Muscle layer of duodenum (tissue), 2 donors: Measurements from ENCODE around the gene ERP29.

Source experiments
- H3K27ac ChIP-seq: one replicate; pipeline ENCODE4 v1.7.0; 2013; ENCODE audit warnings: mild to moderate bottlenecking, low read length
- H3K27me3 ChIP-seq: one replicate; pipeline ENCODE4 v1.7.0; 2013; ENCODE audit warnings: low read depth, mild to moderate bottlenecking, control low read depth, low read length
- H3K36me3 ChIP-seq, 2 donors: one replicate each; pipeline ENCODE4 v1.7.0; 2013; ENCODE audit warnings: low read length in 2 of 2, control low read depth in 1 of 2, mild to moderate bottlenecking in 1 of 2; ENCODE audit not compliant: insufficient read depth in 2 of 2, control insufficient read depth in 1 of 2
- H3K4me1 ChIP-seq, 2 donors: one replicate each; pipeline ENCODE4 v1.7.0; 2013; ENCODE audit warnings: low read length in 2 of 2, mild to moderate bottlenecking in 2 of 2, control low read depth in 1 of 2, moderate library complexity in 1 of 2; ENCODE audit not compliant: insufficient read depth in 2 of 2, control insufficient read depth in 1 of 2
- H3K4me3 ChIP-seq, 2 donors: one replicate each; pipeline ENCODE4 v1.7.0; 2013; ENCODE audit warnings: low read length in 2 of 2, low read depth in 1 of 2, mild to moderate bottlenecking in 1 of 2
- H3K9me3 ChIP-seq, 2 donors: one replicate each; pipeline ENCODE4 v1.7.0; 2013; ENCODE audit warnings: low read length in 2 of 2, control low read depth in 1 of 2, mild to moderate bottlenecking in 1 of 2; ENCODE audit not compliant: control insufficient read depth in 1 of 2
- donor health status: healthy.

Gene ERP29

DNA sequence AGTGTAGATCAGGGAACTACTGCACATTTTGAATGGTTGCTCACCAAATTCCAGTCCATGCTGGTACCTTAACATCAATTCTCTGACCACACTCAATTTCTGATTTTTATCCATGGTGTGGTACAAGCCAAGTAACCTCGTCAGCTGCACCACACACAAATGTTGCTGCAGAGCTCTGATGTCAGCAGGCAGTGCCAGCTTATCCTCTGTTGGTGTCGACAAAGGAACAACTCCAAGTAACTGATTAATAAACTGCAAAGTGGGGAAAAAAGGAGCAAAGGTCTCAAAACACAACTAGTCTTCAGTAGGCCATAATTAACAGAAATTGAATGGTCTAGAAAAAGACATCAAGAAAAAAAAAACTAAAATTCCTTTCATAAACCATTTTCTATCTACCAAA, 47.9 kb downstream of the ERP29 start:
- Histone ChIP-seq H3K9me3 (no peaks in the 10 kb centered on the region), H3K4me1 (no peaks in the 10 kb centered on the region), H3K27ac (no peak overlapping the region), H3K27me3 (no peaks in the 10 kb centered on the region), H3K36me3 (peaks cover 30 to 52% of the 10 kb centered on the region in 2 donors), H3K4me3 (no peak overlapping the region)

DNA sequence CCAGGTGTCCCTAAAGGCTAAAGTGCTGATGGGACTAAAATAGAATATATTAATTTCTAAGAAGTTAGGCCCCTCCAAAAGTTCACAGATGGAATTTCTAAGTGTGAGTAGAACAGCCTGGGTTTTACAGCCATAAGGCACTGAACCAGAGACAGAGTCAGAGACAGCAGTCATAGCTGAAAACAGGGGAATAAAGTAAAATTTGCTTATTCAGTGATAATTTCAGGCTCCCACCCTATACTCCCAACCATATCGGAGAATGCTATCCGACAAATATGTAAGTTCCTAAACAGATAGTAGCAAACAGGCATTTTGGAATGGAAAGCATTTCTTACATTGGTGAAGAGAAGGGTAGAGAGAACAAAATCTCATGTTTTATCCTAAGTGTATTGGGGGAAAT, 50.0 kb downstream of the ERP29 start:
- Histone ChIP-seq H3K36me3 (peaks cover 46 to 59% of the 10 kb centered on the region in 2 donors), H3K4me1 (no peaks in the 10 kb centered on the region)

DNA sequence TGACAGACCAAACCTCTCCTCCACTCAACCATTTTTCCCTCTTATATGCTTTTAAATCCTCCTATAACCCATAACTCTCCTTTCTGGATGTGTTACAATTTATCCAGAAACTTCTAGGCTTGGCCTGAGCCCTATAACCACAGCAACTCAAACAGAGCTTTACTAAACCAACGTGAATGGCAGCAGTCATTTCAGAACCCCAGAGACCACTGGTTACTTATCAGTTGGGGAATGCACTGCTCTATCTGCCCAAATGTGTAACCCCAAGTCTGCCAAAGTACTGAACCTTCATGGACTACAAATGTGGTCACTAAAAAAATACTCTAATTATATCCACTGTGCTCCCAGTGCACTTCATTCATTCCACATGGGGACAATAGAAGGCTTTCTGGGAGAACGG, 53.3 kb downstream of the ERP29 start:
- Histone ChIP-seq H3K27ac (no peak overlapping the region), H3K36me3 (peaks cover 41 to 65% of the 10 kb centered on the region in 2 donors), H3K27me3 (no peaks in the 10 kb centered on the region), H3K4me1 (no peaks in the 10 kb centered on the region), H3K4me3 (no peak overlapping the region), H3K9me3 (no peaks in the 10 kb centered on the region)

More for the DNA sequence above, 50.0 kb downstream of the ERP29 start:
- no peak overlapping the region for H3K27ac ChIP-seq
- H3K4me3 ChIP-seq: no peak overlapping the region
- no peaks in the 10 kb centered on the region for H3K9me3 ChIP-seq
- H3K27me3 ChIP-seq: no peaks in the 10 kb centered on the region
